Neural progenitor cell (in vitro differentiated cells): Measurements from ENCODE around the gene PRLR. TPM values are rescaled to one million over a fixed set of nuclear protein-coding genes. Genes with fewer than 3 reads are reported as not detected.
A peak's percentile ranks its signal among the peaks of the same experiment; 100 is the strongest.

Experiments used
- DNase-seq: peaks from one replicate; pipeline ENCODE4 v3.0.0-alpha.2; 2016; ENCODE audit warnings: low spot score
- H2AFZ ChIP-seq: fragments of 200-600 bp; sonication (generic); replicated peaks from 2 replicates; pipeline ENCODE4 v1.6.1; 2016; ENCODE audit warnings: antibody characterized with exemption
- H3F3A ChIP-seq: fragments of 200-600 bp; sonication (generic); 2 replicates; pipeline ENCODE4 v1.6.1; 2016; ENCODE audit warnings: antibody characterized with exemption, low read depth
- H3K27ac ChIP-seq: fragments of 200-600 bp; sonication (generic); 2 replicates; pipeline ENCODE4 v1.5.1; 2016; ENCODE audit warnings: mild to moderate bottlenecking
- H3K27me3 ChIP-seq: fragments of 200-600 bp; sonication (generic); 2 replicates; pipeline ENCODE4 v1.6.1; 2016; ENCODE audit warnings: mild to moderate bottlenecking, moderate library complexity
- H3K36me3 ChIP-seq: fragments of 200-600 bp; sonication (generic); 2 replicates; pipeline ENCODE4 v1.5.1; 2016
- H3K4me1 ChIP-seq: fragments of 200-600 bp; sonication (generic); 2 replicates; pipeline ENCODE4 v1.6.1; 2016; ENCODE audit warnings: mixed run types
- H3K4me2 ChIP-seq: fragments of 200-600 bp; sonication (generic); 2 replicates; pipeline ENCODE4 v1.6.1; 2016
- H3K4me3 ChIP-seq: fragments of 200-600 bp; sonication (generic); 2 replicates; pipeline ENCODE4 v1.5.1; 2016
- H3K79me2 ChIP-seq: fragments of 200-600 bp; sonication (generic); 2 replicates; pipeline ENCODE4 v1.6.1; 2016; ENCODE audit warnings: low read depth
- H3K9ac ChIP-seq: fragments of 200-600 bp; sonication (generic); 2 replicates; pipeline ENCODE4 v1.6.1; 2016
- H3K9me3 ChIP-seq: fragments of 200-600 bp; sonication (generic); 2 replicates; pipeline ENCODE4 v1.5.1; 2016; ENCODE audit warnings: low read depth
- H4K20me1 ChIP-seq: fragments of 200-600 bp; sonication (generic); 2 replicates; pipeline ENCODE4 v1.6.1; 2016; ENCODE audit warnings: low read depth
- H3K27ac Mint-ChIP-seq: 3 replicates; pipeline ENCODE4 v1.8.0; 2021; ENCODE audit warnings: mixed read lengths
- H3K27me3 Mint-ChIP-seq: 2 replicates; pipeline ENCODE4 v1.8.0; 2022; ENCODE audit warnings: low read depth, mild to moderate bottlenecking, inconsistent platforms, moderate library complexity, mixed read lengths; ENCODE audit not compliant: insufficient read depth
- H3K36me3 Mint-ChIP-seq: 3 replicates; pipeline ENCODE4 v1.8.0; 2021; ENCODE audit warnings: mixed read lengths
- H3K4me1 Mint-ChIP-seq: 3 replicates; pipeline ENCODE4 v1.8.0; 2021; ENCODE audit warnings: mixed read lengths
- H3K4me3 Mint-ChIP-seq: 3 replicates; pipeline ENCODE4 v1.8.0; 2021; ENCODE audit warnings: mild to moderate bottlenecking, moderate library complexity, mixed read lengths
- H3K9me3 Mint-ChIP-seq: 3 replicates; pipeline ENCODE4 v1.8.0; 2020; ENCODE audit warnings: mixed read lengths
- EZH2 ChIP-seq: fragments of 200-600 bp; sonication (generic); IDR thresholded peaks from 2 replicates; pipeline ENCODE4 v1.6.1; 2017; ENCODE audit warnings: antibody characterized with exemption, mild to moderate bottlenecking, moderate library complexity
- EZH2phosphoT487 ChIP-seq: fragments of 200-600 bp; sonication (generic); IDR thresholded peaks from 2 replicates; pipeline ENCODE4 v1.6.1; 2017; ENCODE audit warnings: antibody characterized with exemption
- total RNA-seq: library from RNA; depleted of rRNA; stranded (reverse); fragments of >200 nt; gene quantifications from 2 replicates; pipeline ENCODE4 v1.2.3, GENCODE V29; 2015; ENCODE audit warnings: low replicate concordance
- TF ChIP-seq, protein P1 (sequence below): fragments of 200-600 bp; sonication (generic); IDR thresholded peaks from 2 replicates; pipeline ENCODE4 v1.5.1; 2017; ENCODE audit warnings: antibody characterized with exemption, mild to moderate bottlenecking

PRLR gene
- total RNA-seq, 1 donor from 2014 or later, result 0.51 TPM

DNA sequence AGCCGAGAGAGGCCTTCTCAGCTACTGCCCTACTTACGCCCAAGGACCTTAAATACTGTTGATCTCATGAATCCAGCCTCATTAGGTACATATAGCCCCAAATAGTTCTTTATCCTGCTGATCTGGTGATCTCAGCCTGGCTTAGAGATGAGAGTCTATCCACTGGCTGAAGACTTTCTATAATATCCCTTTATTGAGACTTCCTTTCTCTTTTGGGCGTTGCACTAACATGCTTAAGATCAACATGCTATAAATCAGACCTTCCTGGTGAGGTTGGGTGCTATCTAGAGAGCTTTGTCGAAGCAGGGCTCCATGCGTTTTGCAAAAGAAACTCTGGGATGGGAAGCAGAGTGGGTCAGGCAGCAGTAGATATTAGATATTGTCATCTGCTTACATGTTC, 138.6 kb downstream of the PRLR start:
- Mint-ChIP-seq H3K36me3 (no peaks in the 10 kb centered on the region), H3K27ac (no peak overlapping the region)

DNA sequence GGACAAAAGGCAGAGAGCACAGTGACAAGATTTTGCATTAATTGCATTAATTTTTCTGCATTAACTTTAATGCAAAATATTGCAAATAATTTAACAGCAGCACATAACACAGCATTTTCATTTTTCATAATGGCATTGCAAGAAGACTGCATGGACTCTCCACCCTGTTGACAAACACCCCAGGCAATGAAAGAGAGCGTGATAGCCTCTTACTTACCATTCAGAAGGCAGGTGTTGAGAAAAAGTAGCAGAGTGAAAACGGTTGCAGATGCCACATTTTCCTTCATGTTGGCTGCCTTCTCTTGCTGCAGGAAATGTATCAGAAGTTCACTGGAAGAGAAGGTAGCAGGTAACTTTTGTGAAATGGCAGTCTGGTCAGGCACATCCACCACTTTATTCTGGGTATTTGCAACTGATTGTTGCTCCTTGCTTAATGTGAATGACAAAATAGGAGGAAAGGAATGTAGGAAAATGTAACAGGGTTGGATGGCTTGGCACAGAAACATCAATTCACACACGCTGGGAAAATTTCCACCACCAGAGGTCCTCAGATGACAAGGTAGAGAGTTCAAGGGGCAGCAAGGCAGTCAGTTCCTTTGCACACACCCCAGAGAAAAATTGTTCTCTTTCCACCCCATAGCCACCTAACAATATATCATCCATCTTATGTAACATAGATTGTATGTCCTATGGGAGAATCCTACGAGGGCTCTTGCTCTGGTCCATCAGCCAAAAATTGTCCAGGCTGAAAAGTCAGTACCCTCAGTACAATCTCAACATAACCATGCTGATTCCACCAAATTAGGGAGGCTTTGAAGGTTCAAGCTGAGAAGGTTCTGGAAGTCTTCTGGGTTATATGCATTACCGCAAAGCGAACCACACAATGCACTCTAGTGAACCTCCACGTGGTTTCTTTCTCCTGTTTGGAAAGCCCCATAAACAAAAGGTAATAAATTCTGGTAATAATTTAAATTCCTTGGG, 140.7 kb downstream of the PRLR start:
- Histone ChIP-seq H2AFZ (no peak overlapping the region), H3K79me2 (no peaks in the 10 kb centered on the region), H3K27me3 (no peaks in the 10 kb centered on the region), H3K27ac (no peak overlapping the region), H3K4me3 (no peak overlapping the region), H3K4me2 (no peak overlapping the region), H3K9ac (no peak overlapping the region), H4K20me1 (no peaks in the 10 kb centered on the region), H3K36me3 (no peaks in the 10 kb centered on the region), H3K4me1 (peaks cover 15% of the 10 kb centered on the region), H3F3A (peaks cover 2% of the 10 kb centered on the region), H3K9me3 (no peaks in the 10 kb centered on the region)
- H3K27ac Mint-ChIP-seq, result no peak overlapping the region
- peaks cover 3% of the 10 kb centered on the region for H3K9me3 Mint-ChIP-seq
- peaks cover 2% of the 10 kb centered on the region for H3K27me3 Mint-ChIP-seq
- no peak overlapping the region for H3K4me3 Mint-ChIP-seq
- H3K36me3 Mint-ChIP-seq, result no peaks in the 10 kb centered on the region
- TF ChIP-seq, protein P1, sequence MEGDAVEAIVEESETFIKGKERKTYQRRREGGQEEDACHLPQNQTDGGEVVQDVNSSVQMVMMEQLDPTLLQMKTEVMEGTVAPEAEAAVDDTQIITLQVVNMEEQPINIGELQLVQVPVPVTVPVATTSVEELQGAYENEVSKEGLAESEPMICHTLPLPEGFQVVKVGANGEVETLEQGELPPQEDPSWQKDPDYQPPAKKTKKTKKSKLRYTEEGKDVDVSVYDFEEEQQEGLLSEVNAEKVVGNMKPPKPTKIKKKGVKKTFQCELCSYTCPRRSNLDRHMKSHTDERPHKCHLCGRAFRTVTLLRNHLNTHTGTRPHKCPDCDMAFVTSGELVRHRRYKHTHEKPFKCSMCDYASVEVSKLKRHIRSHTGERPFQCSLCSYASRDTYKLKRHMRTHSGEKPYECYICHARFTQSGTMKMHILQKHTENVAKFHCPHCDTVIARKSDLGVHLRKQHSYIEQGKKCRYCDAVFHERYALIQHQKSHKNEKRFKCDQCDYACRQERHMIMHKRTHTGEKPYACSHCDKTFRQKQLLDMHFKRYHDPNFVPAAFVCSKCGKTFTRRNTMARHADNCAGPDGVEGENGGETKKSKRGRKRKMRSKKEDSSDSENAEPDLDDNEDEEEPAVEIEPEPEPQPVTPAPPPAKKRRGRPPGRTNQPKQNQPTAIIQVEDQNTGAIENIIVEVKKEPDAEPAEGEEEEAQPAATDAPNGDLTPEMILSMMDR, result peak; percentile 74
- no peak for TF ChIP-seq EZH2phosphoT487
- peak; percentile 73 for DNase-seq
- peaks cover 7% of the 10 kb centered on the region for H3K4me1 Mint-ChIP-seq

More for the DNA sequence above, 138.6 kb downstream of the PRLR start:
- Histone ChIP-seq H3K4me3 (no peak overlapping the region), H3K36me3 (no peaks in the 10 kb centered on the region), H3K79me2 (no peaks in the 10 kb centered on the region), H3K27ac (no peak overlapping the region), H3F3A (peaks cover 2% of the 10 kb centered on the region), H3K9ac (no peak overlapping the region), H3K9me3 (no peaks in the 10 kb centered on the region), H3K4me1 (peaks cover 15% of the 10 kb centered on the region), H4K20me1 (no peaks in the 10 kb centered on the region), H3K27me3 (no peaks in the 10 kb centered on the region), H3K4me2 (no peak overlapping the region), H2AFZ (no peak overlapping the region)
- Mint-ChIP-seq H3K4me1 (peaks cover 7% of the 10 kb centered on the region), H3K4me3 (no peak overlapping the region), H3K9me3 (peaks cover 3% of the 10 kb centered on the region), H3K27me3 (peaks cover 2% of the 10 kb centered on the region)
- DNase-seq, result no peak
- TF ChIP-seq EZH2 (no peak), EZH2phosphoT487 (no peak)
- TF ChIP-seq, protein P1, result no peak

DNA sequence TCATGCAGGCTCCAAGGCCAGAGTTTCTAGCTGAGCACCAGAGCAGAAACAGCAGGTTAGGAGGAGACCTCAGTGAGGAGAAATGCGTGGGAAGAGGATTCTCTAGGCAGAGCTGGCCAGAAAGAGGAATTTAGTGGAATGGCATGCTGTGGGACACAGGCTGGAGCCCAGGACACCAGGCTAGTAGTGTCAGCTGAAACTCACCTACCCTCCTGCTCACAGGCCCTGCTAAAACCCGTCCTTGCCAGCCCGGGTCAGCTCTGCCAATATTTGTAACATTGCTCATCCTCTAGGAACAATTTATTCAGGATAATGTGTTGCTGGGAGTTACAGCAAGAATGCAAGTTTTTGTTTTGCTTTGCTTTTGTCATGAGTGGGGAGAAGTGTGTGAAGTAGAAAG, 142.3 kb downstream of the PRLR start:
- H3K4me1 ChIP-seq, result peaks cover 15% of the 10 kb centered on the region
- no peak overlapping the region for H3K4me2 ChIP-seq
- H3K79me2 ChIP-seq, result no peaks in the 10 kb centered on the region
- H2AFZ ChIP-seq, result no peak overlapping the region
- H4K20me1 ChIP-seq, result no peaks in the 10 kb centered on the region
- H3K4me3 ChIP-seq, result no peak overlapping the region
- no peaks in the 10 kb centered on the region for H3K9me3 ChIP-seq
- no peak for DNase-seq
- no peak overlapping the region for H3K27ac ChIP-seq
- peaks cover 2% of the 10 kb centered on the region for H3F3A ChIP-seq
- Mint-ChIP-seq H3K4me3 (no peak overlapping the region), H3K27me3 (no peaks in the 10 kb centered on the region), H3K36me3 (no peaks in the 10 kb centered on the region), H3K9me3 (peaks cover 3% of the 10 kb centered on the region), H3K4me1 (peaks cover 7% of the 10 kb centered on the region), H3K27ac (no peak overlapping the region)
- no peaks in the 10 kb centered on the region for H3K27me3 ChIP-seq
- H3K36me3 ChIP-seq, result no peaks in the 10 kb centered on the region
- TF ChIP-seq EZH2phosphoT487 (no peak), EZH2 (no peak)
- TF ChIP-seq, protein P1, result no peak
- no peak overlapping the region for H3K9ac ChIP-seq
